Measurements from ENCODE around the gene LTBR. TPM values are rescaled to one million over a fixed set of nuclear protein-coding genes. Genes with fewer than 3 reads are reported as not detected.
"Not testable (repeated sequence)": the region's sequence is repeated elsewhere in the genome, so short reads cannot be mapped to it uniquely, and the experiment has no call there.

Gene LTBR
- total and polyA plus RNA-seq, 4 donors: 15.8 to 138 (median 89.0) TPM

- TF ChIP-seq ZBTB33 (IDR thresholded peaks at IDR 0.05) (no peak), HNF4G (IDR thresholded peaks at IDR 0.05) (no peak)
These were observed 41.9 kb downstream of the LTBR start (continued) for GRCh38 chr12:6425590-6426531.

GRCh38 chr12:6426882-6427671 is 43.1 kb downstream of the LTBR start:
- no peak overlapping the region for H3K27ac ChIP-seq (ENCODE audit: low read depth in 1 of 2, low read length in 2 of 2)
- DNase-seq (ENCODE audit: low spot score): no peak
- TF ChIP-seq SP1 (IDR thresholded peaks at IDR 0.05): no peak
- no peak for TF ChIP-seq MAX (IDR thresholded peaks at IDR 0.05)
- no peak for TF ChIP-seq FOXA2 (IDR thresholded peaks at IDR 0.05)
- no peak for TF ChIP-seq JUND (IDR thresholded peaks at IDR 0.05)
- TF ChIP-seq REST (IDR thresholded peaks at IDR 0.05): no peak
- TF ChIP-seq RXRA (IDR thresholded peaks at IDR 0.05): no peak
- TF ChIP-seq GABPA (IDR thresholded peaks at IDR 0.05 in 1 of 2, conservative IDR thresholded peaks at IDR 0.05 in 1 of 2): no peak
- no peaks in the 10 kb centered on the region for H3K36me3 ChIP-seq (ENCODE audit: control insufficient read depth in 4 of 4, insufficient read depth in 3 of 4, low read depth in 1 of 4, low read length in 3 of 4)
- H3K27me3 ChIP-seq (ENCODE audit: control insufficient read depth in 4 of 4, insufficient read depth in 4 of 4, low read length in 3 of 4): no peaks in the 10 kb centered on the region
- peaks cover 0 to 8% (median 4%) of the 10 kb centered on the region in 4 donors for H3K4me1 ChIP-seq (ENCODE audit: control insufficient read depth in 4 of 4, insufficient read depth in 4 of 4, low read length in 3 of 4)
- WGBS: 83% methylated on average over 14 of the region's 14 CpGs
- no peak overlapping the region for H3K4me3 ChIP-seq (ENCODE audit: low read depth in 1 of 3, low read length in 3 of 3)
- no peaks in the 10 kb centered on the region for H3K9me3 ChIP-seq (ENCODE audit: control insufficient read depth in 4 of 4, low read length in 3 of 4)
- H3K9ac ChIP-seq (ENCODE audit: low read depth in 1 of 2, low read length in 2 of 2): no peak overlapping the region

GRCh38 chr12:6427796-6428195 is 43.8 kb downstream of the LTBR start:
- not testable (repeated sequence) for H3K4me3 ChIP-seq (ENCODE audit: low read depth in 1 of 3, low read length in 3 of 3); H3K36me3 ChIP-seq (ENCODE audit: control insufficient read depth in 4 of 4, insufficient read depth in 3 of 4, low read depth in 1 of 4, low read length in 3 of 4); H3K27me3 ChIP-seq (ENCODE audit: control insufficient read depth in 4 of 4, insufficient read depth in 4 of 4, low read length in 3 of 4); H3K9ac ChIP-seq (ENCODE audit: low read depth in 1 of 2, low read length in 2 of 2); H3K9me3 ChIP-seq (ENCODE audit: control insufficient read depth in 4 of 4, low read length in 3 of 4); H3K4me1 ChIP-seq (ENCODE audit: control insufficient read depth in 4 of 4, insufficient read depth in 4 of 4, low read length in 3 of 4); DNase-seq (ENCODE audit: low spot score); H3K27ac ChIP-seq (ENCODE audit: low read depth in 1 of 2, low read length in 2 of 2)
- WGBS: 92% methylated on average over 10 of the region's 10 CpGs
